Naive B cell (primary cell): ENCODE measurements around the gene C15orf61. TPM values are rescaled to one million over a fixed set of nuclear protein-coding genes. Genes with fewer than 3 reads are reported as not detected.

ENCODE experiments used
- ATAC-seq, 2 donors: fragments of 150-1000 bp; cut with Tn5 transposase; 2 replicates each; pipeline ENCODE4 v1.10.0; 2021; ENCODE audit warnings: low read depth in 2 of 2, mild to moderate bottlenecking in 2 of 2, moderate library complexity in 2 of 2
- DNase-seq: peaks from one replicate; pipeline ENCODE4 v3.0.0; 2022
- H3K27ac Mint-ChIP-seq, 6 donors: one replicate each; pipeline ENCODE4 v1.8.0; 2020 to 2022; ENCODE audit warnings: mild to moderate bottlenecking in 6 of 6, mixed read lengths in 6 of 6, moderate library complexity in 5 of 6, inconsistent platforms in 2 of 6
- H3K27me3 Mint-ChIP-seq, 3 donors: one replicate each; pipeline ENCODE4 v1.8.0; 2021 to 2022; ENCODE audit warnings: mixed read lengths in 3 of 3, mild to moderate bottlenecking in 1 of 3
- H3K36me3 Mint-ChIP-seq, 2 donors: one replicate each; pipeline ENCODE4 v1.8.0; 2020 to 2022; ENCODE audit warnings: mixed read lengths in 2 of 2, inconsistent platforms in 1 of 2, mild to moderate bottlenecking in 1 of 2
- H3K4me1 Mint-ChIP-seq, 3 donors: one replicate each; pipeline ENCODE4 v1.8.0; 2020 to 2022; ENCODE audit warnings: mixed read lengths in 3 of 3, inconsistent platforms in 1 of 3, mild to moderate bottlenecking in 1 of 3, moderate library complexity in 1 of 3
- H3K4me3 Mint-ChIP-seq, 8 donors: one replicate each; pipeline ENCODE4 v1.8.0; 2020 to 2022; ENCODE audit warnings: mild to moderate bottlenecking in 8 of 8, mixed read lengths in 8 of 8, moderate library complexity in 8 of 8, inconsistent platforms in 2 of 8
- H3K9me3 Mint-ChIP-seq, 7 donors: one replicate each; pipeline ENCODE4 v1.8.0; 2020 to 2022; ENCODE audit warnings: mixed read lengths in 7 of 7, mild to moderate bottlenecking in 5 of 7, inconsistent platforms in 2 of 7, moderate library complexity in 1 of 7
- polyA plus RNA-seq, 6 donors: library from polyadenylated mRNA; unstranded; fragments of 300-500 nt; fragmentation: Illumina TruSeq; gene quantifications; one replicate each; pipeline ENCODE4 v1.2.3, GENCODE V29; 2021; ENCODE audit warnings: low read depth in 6 of 6

C15orf61 gene
- polyA plus RNA-seq, result 1 to 10 TPM; 3.5 to 8.9 (median 6.0) TPM

- ATAC-seq, result peak; percentile 77
- Mint-ChIP-seq H3K36me3 (peaks cover 0 to 6% of the 10 kb centered on the region in 2 donors), H3K4me3 (peak within 1 kb of the TSS; percentile 94 to 97 (median 95)), H3K4me1 (peaks cover 9 to 33% (median 22%) of the 10 kb centered on the region in 3 donors), H3K27ac (peak within 1 kb of the TSS; percentile 91 to 98 (median 96)), H3K9me3 (no peaks in the 10 kb centered on the region), H3K27me3 (no peaks in the 10 kb centered on the region)
- peak; percentile 88 for DNase-seq
Observed at GRCh38 chr15:67521029-67521782, at the start of gene C15orf61. Gene C15orf61, plus strand, starts transcription at chr15:67521131. Its CDS starts 118 bp downstream, at chr15:67521249.

GRCh38 chr15:67472957-67473356 is 48.0 kb upstream of the C15orf61 start:
- H3K36me3 Mint-ChIP-seq, result peaks cover 0 to 5% of the 10 kb centered on the region in 2 donors
- H3K9me3 Mint-ChIP-seq, result no peaks in the 10 kb centered on the region
- DNase-seq, result no peak
- no peak overlapping the region for H3K4me3 Mint-ChIP-seq
- H3K27ac Mint-ChIP-seq, result peak overlapping the region in 1 of 6 donors; percentile 21
- no peak for ATAC-seq
- H3K4me1 Mint-ChIP-seq, result no peaks in the 10 kb centered on the region
- no peaks in the 10 kb centered on the region for H3K27me3 Mint-ChIP-seq

- peaks cover 0 to 5% of the 10 kb centered on the region in 2 donors for H3K36me3 Mint-ChIP-seq
- H3K27me3 Mint-ChIP-seq, result no peaks in the 10 kb centered on the region
- H3K9me3 Mint-ChIP-seq, result no peaks in the 10 kb centered on the region
- no peak for ATAC-seq
- no peak for DNase-seq
- H3K4me1 Mint-ChIP-seq, result no peaks in the 10 kb centered on the region
- H3K27ac Mint-ChIP-seq, result no peak overlapping the region
- no peak overlapping the region for H3K4me3 Mint-ChIP-seq
Observed at GRCh38 chr15:67474405-67475110, 46.4 kb upstream of the C15orf61 start.

GRCh38 chr15:67479781-67480505 is 41.0 kb upstream of the C15orf61 start:
- peaks cover 0 to 4% (median 0%) of the 10 kb centered on the region in 3 donors for H3K4me1 Mint-ChIP-seq
- H3K9me3 Mint-ChIP-seq, result peaks cover 0 to 8% (median 3%) of the 10 kb centered on the region in 7 donors
- no peak overlapping the region for H3K27ac Mint-ChIP-seq
- DNase-seq (no peak), ATAC-seq (no peak)
- no peaks in the 10 kb centered on the region for H3K27me3 Mint-ChIP-seq
- no peak overlapping the region for H3K4me3 Mint-ChIP-seq
- H3K36me3 Mint-ChIP-seq, result peaks cover 0 to 4% of the 10 kb centered on the region in 2 donors

- no peaks in the 10 kb centered on the region for H3K27me3 Mint-ChIP-seq
- peaks cover 0 to 4% (median 0%) of the 10 kb centered on the region in 3 donors for H3K4me1 Mint-ChIP-seq
- H3K4me3 Mint-ChIP-seq, result no peak overlapping the region
- DNase-seq (no peak), ATAC-seq (no peak)
- peaks cover 0 to 8% of the 10 kb centered on the region in 2 donors for H3K36me3 Mint-ChIP-seq
- H3K9me3 Mint-ChIP-seq, result peaks cover 0 to 13% (median 6%) of the 10 kb centered on the region in 7 donors
- H3K27ac Mint-ChIP-seq, result no peak overlapping the region
Observed at GRCh38 chr15:67480741-67481140, 40.2 kb upstream of the C15orf61 start.

- Mint-ChIP-seq H3K27me3 (no peaks in the 10 kb centered on the region), H3K4me1 (peaks cover 0 to 4% (median 0%) of the 10 kb centered on the region in 3 donors), H3K36me3 (peaks cover 0 to 8% of the 10 kb centered on the region in 2 donors), H3K4me3 (no peak overlapping the region), H3K27ac (peak overlapping the region in 1 of 6 donors; percentile 41), H3K9me3 (peaks cover 0 to 13% (median 6%) of the 10 kb centered on the region in 7 donors)
- DNase-seq (no peak), ATAC-seq (no peak)
Observed at GRCh38 chr15:67481680-67482079, 39.3 kb upstream of the C15orf61 start.

GRCh38 chr15:67495585-67495984 is 25.3 kb upstream of the C15orf61 start:
- ATAC-seq (no peak), DNase-seq (no peak)
- no peak overlapping the region for H3K27ac Mint-ChIP-seq
- peaks cover 0 to 9% of the 10 kb centered on the region in 2 donors for H3K36me3 Mint-ChIP-seq
- no peak overlapping the region for H3K4me3 Mint-ChIP-seq
- no peaks in the 10 kb centered on the region for H3K27me3 Mint-ChIP-seq
- H3K9me3 Mint-ChIP-seq, result no peaks in the 10 kb centered on the region
- H3K4me1 Mint-ChIP-seq, result no peaks in the 10 kb centered on the region

- Mint-ChIP-seq H3K9me3 (no peaks in the 10 kb centered on the region), H3K27me3 (no peaks in the 10 kb centered on the region), H3K36me3 (no peaks in the 10 kb centered on the region), H3K4me3 (peak overlapping the region in 1 of 8 donors; percentile 3), H3K27ac (no peak overlapping the region), H3K4me1 (peaks cover 11 to 19% (median 14%) of the 10 kb centered on the region in 3 donors)
- ATAC-seq, result peak; percentile 67 to 74
- no peak for DNase-seq
Observed at GRCh38 chr15:67501177-67501835, 19.6 kb upstream of the C15orf61 start.

GRCh38 chr15:67501836-67502461 is 19.0 kb upstream of the C15orf61 start:
- DNase-seq (no peak), ATAC-seq (no peak)
- Mint-ChIP-seq H3K27me3 (no peaks in the 10 kb centered on the region), H3K27ac (no peak overlapping the region), H3K36me3 (no peaks in the 10 kb centered on the region), H3K9me3 (no peaks in the 10 kb centered on the region), H3K4me3 (peak overlapping the region in 1 of 8 donors; percentile 3), H3K4me1 (peaks cover 17 to 24% (median 20%) of the 10 kb centered on the region in 3 donors)

- Mint-ChIP-seq H3K9me3 (no peaks in the 10 kb centered on the region), H3K27ac (peak overlapping the region in 2 of 6 donors; percentile 4 to 43), H3K27me3 (no peaks in the 10 kb centered on the region), H3K4me1 (peaks cover 18 to 32% (median 23%) of the 10 kb centered on the region in 3 donors), H3K4me3 (no peak overlapping the region), H3K36me3 (peaks cover 0 to 4% of the 10 kb centered on the region in 2 donors)
- DNase-seq (no peak), ATAC-seq (no peak)
Observed at GRCh38 chr15:67504056-67504455, 16.9 kb upstream of the C15orf61 start.

- Mint-ChIP-seq H3K9me3 (no peaks in the 10 kb centered on the region), H3K4me3 (no peak overlapping the region), H3K27ac (peak overlapping the region in 1 of 6 donors; percentile 82), H3K4me1 (peaks cover 18 to 32% (median 23%) of the 10 kb centered on the region in 3 donors), H3K36me3 (peaks cover 0 to 4% of the 10 kb centered on the region in 2 donors), H3K27me3 (no peaks in the 10 kb centered on the region)
- no peak for DNase-seq
- no peak for ATAC-seq
Observed at GRCh38 chr15:67504796-67505195, 16.1 kb upstream of the C15orf61 start.
